GM18909 (cell line): ENCODE measurements around the gene KIF6.

Experiments
- ATAC-seq: cut with Tn5 transposase; IDR thresholded peaks from one replicate; pipeline ENCODE4 v1.9.1; 2021; ENCODE audit warnings: mild to moderate bottlenecking; ENCODE audit not compliant: unreplicated experiment, poor library complexity

Gene KIF6

DNA sequence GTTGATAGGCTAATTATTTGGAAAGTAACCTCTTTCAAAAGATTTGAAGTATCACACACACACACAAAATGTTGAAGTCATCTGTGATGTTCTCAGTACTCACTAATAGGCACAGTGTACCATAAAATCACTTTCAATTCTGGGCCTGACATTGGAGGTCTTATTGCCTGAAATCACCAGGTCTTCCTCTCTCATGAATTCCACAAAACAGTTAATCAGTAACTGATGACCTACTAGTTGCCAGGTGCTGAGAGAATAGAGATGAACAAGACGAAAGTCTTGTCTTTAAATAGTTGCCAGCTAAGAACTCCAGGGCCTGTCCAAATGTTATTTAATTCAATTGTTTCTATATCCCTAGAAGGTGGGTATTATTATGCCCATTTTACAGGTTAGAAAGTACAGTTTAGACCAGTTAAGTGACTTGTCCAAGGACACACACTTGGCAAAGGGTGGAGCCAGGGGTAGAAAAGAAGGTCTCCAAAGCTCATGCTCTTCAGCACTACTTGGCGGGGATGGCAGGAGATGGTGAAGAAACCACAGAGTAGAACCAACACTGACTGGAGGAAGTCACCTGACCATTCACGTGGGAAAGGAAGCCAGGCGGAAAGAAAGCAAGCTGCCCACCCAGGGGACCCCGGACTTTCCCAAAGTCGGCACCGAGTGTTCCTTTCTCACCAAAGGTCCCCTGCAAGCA lies 116.4 kb downstream of the KIF6 start:
- ATAC-seq: peak; percentile 80

GRCh38 chr6:39602601-39603519 lies 122.3 kb downstream of the KIF6 start:
- ATAC-seq: no peak

DNA sequence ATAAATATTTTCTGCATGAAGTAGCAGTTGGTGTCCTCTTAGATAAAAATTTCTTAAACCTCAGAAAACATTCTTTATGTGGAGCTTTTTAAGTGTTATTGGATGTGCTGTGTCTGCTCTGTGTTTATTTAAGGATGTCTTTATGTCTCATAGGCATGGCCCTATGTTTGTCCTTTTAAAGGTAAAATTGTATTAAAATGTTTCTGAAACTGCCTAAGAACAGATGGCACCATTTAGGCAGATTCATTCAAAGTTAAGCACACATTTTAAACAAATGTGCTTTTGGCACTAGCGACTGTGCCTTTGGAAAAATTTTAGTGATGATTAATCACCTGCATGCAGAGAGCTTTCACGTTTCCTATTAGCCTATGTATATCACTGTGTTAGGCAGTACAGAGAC lies 125.2 kb downstream of the KIF6 start:
- ATAC-seq: no peak

GRCh38 chr6:39599341-39599740 lies 125.9 kb downstream of the KIF6 start:
- ATAC-seq: no peak

DNA sequence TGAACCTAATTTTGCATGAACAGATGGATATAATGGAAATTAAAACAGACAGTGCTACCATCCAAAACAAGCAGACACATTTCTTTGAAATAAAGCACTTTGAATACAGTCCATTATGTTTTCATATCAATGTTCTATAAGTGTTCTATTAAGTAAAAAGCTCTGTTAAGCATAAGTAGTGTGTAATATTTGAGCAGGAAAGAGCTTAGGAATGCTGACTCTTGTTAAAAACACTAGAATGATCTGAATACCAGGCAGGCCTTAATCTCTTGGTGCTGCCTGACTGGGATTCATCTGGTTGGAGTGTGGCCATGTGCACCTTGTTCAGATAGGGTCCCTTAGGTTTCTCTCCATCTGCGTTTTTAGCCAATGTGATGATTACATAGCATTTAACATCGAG lies 130.9 kb downstream of the KIF6 start:
- no peak for ATAC-seq

DNA sequence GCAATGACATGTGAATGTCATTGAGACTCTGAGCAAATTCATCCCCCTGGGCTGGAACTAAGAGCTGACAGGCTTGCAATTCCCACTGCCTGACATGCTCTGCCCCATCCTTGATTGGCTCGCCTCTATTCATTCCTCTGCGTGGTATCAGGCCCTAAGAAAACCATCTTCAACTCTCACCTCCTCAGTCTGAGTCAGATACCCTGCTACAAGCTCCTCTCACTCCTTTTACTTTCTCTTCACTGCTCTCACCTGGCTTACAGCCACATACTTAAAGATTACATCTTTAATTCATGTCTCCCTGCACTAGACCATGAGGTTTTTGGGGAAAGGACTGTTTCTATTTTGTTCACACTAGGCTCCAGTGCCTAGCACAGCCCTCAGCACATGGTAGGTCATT lies 131.6 kb downstream of the KIF6 start:
- ATAC-seq: no peak

DNA sequence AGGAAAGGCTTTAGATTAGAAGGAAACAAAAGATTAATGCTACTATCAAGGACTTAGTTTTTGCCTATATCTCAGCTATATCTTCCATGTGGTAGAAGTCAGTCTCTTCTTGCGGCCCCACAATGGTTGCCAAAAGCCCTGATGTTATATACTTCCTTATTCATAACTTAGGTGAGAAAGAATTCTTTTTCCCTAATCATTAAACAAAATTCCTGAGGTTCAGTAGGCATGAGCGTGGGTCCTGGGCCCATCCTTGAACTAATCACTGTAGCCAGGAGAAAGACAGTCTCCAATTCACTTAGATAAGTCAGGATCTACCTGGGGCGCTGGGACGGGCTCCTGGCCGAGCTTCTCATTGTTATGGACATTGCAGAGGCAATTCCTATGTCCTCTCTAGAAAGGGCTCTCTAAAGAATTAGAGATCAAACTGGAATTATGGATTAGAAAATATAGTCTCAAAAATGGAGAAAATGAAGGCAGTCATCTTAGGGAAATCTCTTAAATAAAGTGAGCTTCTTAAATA lies 134.3 kb downstream of the KIF6 start:
- no peak for ATAC-seq

- ATAC-seq: no peak
These were observed 138.1 kb downstream of the KIF6 start for GRCh38 chr6:39587080-39587479.

GRCh38 chr6:39585641-39586040 lies 139.6 kb downstream of the KIF6 start:
- ATAC-seq: no peak

DNA sequence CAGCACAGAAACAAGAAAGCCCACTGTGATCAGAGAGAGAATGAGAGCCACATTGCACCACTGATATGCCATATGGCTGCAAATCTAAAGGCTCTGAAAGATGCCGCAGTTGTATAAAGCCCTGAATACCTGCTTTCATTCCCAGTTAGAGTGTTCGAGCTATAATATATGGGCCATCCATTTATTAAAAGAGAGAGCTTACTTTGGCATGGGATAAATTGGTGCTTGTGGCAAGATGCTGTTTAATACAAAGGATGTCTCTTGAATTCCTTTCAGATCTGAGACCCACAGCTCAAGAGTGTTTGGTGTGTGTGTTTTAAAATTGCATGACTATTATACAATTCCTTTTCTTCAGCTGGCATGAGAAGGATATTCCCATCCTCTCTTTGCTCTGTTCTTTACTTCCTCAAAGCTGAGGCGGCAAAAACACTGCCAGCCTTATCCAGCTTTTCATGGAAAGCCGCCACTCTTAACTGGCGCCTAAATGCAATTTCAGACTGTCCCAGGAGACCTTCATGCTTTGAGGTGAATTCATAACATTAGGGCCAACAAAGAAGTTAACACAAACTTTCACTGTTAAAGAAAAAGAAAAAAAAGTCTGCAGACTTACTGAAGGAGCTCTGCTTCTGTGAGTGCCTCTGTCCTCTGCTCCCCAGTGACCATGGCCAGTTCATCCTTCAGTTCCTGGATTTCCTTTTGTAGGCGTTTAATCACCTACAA lies 147.6 kb downstream of the KIF6 start:
- ATAC-seq: no peak

DNA sequence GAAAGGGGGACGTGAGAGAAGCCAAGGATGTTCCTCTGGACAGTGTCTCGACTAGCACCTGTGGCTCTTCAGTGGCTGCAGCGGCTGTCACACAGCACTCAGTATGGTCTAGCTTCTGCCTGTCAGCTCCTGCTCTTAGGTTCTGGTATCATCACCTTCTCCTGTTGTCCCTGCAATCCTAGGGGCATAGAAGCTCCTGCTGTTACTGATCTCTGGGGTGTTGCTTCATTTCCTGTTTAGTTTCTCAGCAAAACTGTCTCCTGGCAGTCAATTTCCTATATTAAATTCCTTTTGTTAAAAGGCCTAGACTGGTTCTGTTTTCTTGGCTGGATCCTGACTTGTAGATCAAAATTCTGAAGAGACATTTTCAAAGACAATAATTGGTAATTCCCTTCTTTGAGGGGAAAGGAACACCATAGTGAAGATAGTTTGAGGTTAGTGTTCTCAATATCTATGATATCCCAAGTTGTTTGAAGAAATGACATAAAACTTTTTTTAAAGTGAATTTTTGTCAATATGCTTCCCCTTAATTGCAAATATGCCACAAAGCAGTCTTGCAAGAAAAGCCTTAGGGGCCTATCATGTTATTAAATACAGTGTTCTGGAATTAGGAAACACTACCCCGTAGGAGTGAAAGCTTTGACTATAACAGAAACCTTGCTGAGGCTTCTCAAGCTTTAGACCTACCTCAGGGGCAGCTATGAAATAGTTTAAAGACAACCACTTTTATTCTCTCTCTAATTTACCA lies 148.5 kb downstream of the KIF6 start:
- ATAC-seq: no peak

- ATAC-seq: no peak
These were observed 150.2 kb downstream of the KIF6 start for GRCh38 chr6:39574991-39575390.

- ATAC-seq: no peak
These were observed 151.7 kb downstream of the KIF6 start for GRCh38 chr6:39573541-39573940.

DNA sequence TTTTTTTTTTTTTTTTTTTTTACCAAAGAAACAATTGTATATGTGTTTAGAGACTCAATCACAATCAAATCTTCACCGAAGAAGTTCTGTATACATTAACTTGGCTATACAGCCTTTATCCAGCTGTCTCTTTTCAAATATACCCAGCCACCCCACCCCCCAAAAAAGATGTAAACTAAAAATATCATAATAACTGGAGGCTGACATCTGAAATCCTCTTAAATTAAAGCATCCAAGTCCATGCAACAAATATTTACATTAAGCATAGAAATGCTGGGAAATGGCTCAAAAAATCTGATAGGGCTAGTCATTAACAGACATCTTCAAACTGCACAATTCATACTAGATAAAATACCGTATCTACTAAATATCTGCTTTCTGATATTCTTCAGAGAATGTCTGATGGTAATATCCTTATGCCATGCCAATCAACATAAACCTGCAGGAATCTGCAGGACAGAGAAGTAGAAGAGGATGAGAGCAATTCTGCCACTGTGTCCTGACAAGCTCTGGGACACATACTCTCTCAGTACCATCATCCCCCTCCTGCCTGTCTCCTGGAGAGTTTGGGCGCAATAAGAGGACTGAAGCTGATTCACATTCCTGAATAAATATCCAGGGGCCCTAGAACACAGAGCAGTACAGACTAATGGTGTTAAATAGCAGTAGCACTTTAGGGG lies 152.4 kb downstream of the KIF6 start:
- no peak for ATAC-seq

- no peak for ATAC-seq
These were observed 156.3 kb downstream of the KIF6 start for GRCh38 chr6:39568896-39569295.

GRCh38 chr6:39567091-39567490 lies 158.1 kb downstream of the KIF6 start:
- ATAC-seq: no peak

DNA sequence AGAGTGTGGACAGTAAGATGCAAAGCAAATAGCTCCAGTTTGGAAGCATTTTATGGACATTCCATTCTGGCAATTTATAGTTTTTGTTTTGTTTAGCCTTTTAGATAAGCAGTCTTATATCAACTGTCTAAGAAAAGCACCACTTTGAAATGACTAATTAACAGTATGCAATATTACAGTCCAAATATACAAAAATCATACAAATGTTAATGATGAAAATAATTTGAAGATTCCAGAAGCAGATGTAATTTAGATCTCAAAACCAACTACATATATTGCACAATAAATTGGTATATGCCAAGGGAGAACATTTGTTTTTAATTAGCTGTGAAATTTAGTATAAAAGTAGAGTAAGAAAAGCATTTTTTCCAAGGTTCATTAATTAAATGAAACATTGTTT lies 158.8 kb downstream of the KIF6 start:
- no peak for ATAC-seq

DNA sequence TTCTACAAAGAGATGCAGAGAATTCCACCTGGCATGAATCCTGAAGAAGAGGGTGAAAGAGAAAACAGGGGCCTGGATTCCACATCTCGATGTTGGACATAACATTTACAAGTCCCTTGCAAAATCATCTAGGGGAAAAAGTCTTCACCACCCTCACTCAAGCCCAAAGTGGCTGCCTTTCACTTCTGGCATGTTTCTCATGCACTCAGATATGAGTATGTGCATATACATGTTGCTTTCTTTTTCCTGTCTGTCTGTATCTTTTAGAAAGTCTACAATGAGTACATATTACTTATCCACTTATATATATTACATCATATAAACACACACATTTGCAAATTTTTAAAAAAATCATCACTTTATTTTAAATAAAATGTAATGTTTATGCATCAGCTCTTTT lies 159.3 kb downstream of the KIF6 start:
- no peak for ATAC-seq

DNA sequence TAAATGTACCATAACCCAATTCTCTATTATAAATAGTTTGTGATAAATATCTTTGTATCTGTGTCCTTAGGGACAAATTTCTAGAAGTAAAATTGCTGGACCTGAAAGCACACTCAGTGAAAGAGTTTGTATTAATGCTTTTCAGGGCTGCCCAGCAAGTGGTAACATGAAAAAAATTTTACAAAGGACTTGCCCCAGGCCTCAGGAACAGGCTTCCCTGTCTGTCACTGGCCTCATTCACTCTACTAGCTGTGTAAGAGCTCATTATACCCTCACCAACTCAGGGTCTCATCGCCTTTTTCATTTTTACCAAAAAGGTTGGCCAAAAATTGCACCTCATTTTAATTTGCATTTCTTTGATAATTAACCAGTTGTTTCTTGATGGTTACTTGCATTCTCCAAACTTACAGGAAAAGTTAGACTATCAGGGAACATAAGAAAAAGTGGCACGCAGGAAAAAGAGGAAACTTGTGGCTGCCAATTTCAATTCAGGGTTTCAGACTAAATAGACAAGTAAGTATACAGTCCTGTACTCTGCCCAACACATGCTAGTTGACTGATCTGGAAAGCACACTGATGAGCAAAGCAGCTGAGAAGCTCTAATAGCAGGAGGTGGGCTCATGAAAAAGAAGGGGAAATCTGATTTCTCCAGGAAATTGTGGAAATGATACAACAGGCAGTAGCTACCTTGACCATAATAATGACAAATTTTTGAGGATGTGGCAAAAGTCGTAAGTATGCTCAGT lies 161.5 kb downstream of the KIF6 start:
- ATAC-seq: no peak
